ENCODE results near the gene DIP2C.
"Not testable (repeated sequence)": the region's sequence is repeated elsewhere in the genome, so short reads cannot be mapped to it uniquely, and the experiment has no call there.

DIP2C gene

DNA sequence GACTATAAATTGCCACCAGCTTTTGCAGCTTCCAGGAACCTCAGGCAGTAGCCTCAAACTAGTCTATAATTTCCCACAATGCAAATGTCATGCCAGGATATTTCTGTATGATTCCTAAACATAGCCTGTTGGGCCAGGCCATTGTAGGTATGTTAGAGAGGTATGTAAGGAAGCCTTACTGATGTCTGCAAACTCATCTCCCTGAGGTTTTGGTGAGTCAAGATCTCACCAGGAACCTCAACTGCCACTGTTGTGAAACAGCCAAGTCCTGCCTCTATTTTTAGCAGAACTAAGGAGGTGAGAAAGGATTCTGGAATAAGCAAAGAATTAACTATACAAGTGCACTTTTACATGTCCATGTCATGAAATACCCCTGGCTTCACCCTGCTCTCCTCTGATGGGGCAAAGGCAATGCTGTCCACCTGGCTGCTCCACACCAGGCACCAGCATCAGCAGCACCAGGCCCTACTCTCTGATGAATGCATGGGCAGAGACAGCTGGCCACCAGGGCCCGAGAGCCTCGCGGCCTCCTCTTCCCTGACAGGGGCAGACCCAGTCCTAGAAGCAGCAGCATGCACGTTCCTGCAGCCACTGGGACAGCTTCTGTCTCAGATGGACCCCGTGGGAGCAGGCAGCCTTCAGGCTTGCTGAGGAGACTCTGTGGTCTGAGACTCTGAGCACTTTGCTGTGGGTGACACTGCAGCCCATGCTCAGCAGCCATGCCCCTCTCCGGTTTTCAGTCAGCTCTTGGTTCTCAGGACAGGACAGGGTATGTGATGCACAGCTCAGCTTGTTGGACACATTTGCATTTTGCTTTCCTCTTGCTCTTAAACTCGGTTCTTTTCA is 407.0 kb downstream of the DIP2C start:
- no peak for DNase-seq

DNA sequence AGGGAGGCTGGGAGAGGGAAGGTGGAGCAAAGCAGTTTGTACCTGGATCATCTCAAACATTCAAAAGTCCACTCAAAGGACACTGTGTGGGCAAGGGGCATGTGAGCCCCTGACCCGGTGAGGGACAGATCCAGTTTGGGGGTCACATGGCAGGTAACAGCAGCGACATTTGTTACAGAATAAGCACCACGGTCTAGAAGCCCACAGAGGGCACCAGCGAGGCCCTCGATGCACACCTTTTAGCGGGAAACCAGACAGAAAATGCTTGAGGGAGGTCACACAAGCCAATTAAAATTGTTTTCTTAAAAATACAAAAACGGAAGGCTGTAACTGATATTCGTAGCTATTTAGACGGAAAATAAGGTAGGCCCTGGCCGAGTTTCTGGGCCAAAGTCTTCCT is 409.8 kb downstream of the DIP2C start:
- no peak for DNase-seq

DNA sequence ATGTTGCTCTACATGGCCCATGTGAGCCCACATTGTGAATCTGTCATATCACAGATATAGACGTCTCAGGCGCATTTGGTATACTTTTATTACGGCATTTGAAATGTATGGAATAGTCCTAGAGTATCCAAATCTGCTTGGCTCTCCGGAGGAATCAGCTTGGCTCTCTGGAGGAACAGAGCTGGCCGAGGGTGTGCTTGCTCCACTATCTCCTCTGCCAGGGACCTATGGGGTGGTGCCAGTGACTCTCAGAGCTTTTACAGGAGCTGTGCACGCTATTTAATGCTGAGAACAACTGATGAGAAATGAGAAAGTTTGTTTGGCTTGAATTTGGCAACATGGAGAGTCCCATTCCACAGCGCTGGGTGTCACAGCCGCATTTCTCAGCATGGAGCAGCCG is 410.2 kb downstream of the DIP2C start:
- DNase-seq, result no peak

DNA sequence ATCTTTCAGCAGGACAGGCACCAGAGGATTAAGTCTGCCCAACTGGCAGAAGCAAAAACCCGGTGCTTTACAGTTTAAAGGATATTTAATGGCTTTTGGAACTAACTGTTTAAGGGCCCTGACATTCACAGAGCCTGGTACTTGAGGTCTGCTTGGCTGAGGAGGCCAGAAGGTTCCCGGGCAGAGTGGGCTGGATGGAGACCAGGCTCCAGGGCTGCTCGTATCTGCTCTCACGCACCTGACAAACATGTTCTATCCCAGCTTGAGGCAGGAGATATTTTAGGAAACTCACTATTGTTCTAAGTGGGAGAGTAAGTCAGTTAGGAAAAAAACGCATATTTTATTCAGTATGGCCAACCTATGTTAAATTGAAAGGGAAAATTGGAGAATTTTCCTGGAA is 410.8 kb downstream of the DIP2C start:
- DNase-seq, result no peak

DNA sequence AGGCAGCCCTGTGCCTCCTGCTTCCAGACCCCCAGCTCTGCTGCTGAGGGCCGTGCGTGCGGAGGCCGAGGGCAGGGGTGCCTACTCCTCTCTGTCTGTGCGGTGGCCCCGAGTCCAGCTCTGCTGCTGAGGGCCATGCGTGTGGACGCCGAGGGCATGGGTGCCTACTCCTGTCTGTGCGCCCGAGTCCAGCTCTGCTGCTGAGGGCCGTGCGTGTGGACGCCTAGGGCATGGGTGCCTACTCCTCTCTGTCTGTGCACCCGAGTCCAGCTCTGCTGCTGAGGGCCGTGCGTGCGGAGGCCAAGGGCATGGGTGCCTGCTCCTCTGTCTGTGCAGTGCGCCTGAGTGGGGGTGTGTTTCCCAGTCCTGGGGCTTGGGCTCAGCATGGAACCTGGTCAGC is 411.5 kb downstream of the DIP2C start:
- DNase-seq, result no peak

DNA sequence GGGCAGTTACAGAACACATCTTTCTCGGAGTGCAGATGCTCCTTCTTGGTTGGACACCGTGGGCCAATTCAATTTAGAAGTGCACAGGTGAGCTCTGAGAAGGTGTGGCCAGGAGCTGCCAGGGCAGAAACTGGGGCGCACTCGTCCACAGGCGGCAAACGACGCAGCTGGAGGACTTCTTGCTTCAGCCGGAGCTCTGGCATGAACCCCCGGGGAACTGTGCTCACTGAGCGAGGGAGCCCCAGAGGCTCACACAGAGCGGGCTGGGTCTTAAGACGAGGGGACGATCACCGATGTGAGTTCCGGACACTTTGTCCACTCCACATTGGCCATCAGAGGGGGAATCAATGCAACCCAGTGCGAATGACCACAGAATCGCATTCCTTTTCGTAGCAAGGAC is 413.8 kb downstream of the DIP2C start:
- no peak for DNase-seq

DNA sequence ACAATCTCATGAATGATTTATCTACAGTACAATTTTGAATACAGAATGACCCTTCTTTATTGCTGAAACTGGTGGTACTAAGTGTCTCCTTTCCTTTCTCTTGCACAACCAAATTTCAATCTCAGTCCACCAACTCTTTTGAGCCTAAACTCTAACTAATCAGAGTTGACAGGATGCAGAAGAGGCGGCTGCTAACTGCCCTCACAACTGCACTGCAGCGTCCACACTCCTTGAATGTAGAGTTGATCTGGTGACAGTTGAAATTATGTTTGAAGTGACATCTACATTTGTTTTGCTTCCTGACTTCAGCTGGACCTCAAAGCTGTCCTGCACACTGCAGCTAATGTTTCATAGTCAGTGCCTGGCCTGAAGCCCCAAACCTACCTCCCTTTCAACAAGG is 414.6 kb downstream of the DIP2C start:
- no peak for DNase-seq

DNA sequence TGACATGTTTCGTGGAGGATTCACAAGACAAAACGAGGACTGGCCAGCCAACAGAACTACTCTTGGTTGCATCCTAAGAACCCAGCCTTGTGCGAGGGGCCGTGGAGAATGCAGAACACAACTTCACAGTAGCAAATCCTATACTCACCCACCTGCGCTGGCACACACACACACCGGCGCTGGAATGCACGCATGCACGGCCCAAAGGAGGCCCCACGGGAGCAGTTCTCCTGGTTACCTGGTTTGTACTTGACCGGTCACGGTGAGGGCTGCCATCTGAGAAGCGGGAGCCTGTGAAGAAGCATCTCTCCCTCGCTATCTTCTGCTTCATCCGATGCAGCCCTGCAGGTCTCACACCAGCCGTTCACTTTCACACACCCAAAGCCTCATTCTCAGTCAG is 416.4 kb downstream of the DIP2C start:
- no peak for DNase-seq

DNA sequence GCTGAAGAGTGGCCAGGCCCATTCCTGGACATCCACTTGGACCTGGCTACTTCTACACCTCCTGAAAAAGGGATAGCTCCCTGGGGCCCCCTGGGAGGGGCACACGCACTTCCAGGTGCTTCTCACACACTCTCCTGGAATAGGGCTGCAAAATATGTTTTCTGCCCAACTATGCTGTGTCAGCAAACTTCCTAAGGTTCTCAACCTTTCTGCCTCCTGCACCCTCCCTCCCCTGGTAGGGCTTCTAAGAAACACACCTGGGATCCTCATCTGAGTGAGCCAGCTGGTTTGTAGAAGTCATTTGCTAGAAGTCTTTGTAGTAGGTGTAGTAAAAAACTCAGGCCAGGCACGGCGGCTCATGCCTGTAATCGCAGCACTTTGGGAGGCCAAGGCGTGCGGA is 417.7 kb downstream of the DIP2C start:
- no peak for DNase-seq

DNA sequence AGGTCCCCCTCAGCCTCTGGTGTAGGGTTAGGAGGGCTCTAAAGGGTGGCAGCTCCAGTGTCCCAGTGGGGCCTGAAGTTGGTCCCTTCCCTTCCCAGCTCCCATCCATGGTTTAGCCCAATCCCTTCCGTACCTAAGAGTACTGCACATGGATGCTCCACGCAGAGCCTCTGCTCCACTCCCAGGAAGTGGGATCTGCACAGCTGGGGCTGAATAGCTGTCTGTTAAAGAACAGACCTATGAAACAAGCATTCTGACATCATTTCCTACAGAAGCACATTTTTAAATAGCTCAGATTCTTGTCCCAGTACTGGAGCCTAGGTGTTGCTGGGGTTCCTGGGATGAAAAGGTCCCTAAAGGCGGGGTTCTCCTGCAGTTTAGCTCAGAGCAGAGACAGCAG is 418.3 kb downstream of the DIP2C start:
- no peak for DNase-seq

DNA sequence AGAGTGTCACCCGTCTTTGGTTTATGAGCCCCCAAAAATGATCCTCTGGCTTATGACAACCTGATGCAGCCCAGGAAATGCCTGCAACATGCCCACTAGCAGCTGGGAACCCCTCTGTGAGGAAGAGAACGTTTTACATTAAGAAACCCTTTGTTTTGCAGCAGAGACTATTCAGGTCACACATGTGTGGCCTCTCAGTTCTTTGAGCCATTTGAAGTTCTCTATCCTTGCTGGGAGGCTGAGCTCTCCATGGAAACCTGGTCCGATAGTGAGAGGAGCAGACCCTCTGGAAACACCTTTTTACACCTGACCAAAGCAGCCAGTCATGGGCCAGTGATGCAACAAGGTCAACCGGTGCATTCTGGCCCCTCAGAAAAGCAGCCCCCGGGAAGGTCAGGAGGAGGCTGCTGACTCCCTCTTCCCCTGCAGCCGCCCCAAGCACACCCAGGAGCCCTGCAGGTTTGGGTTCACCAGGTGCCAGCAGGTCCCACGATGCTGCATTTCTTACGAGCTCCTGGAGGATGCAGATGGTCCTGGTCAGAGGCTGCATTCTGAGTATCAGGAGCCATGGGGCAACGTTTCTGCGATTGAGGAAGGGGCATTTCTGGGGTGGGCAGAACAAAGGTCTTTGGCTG is 419.9 kb downstream of the DIP2C start:
- no peak for DNase-seq

DNA sequence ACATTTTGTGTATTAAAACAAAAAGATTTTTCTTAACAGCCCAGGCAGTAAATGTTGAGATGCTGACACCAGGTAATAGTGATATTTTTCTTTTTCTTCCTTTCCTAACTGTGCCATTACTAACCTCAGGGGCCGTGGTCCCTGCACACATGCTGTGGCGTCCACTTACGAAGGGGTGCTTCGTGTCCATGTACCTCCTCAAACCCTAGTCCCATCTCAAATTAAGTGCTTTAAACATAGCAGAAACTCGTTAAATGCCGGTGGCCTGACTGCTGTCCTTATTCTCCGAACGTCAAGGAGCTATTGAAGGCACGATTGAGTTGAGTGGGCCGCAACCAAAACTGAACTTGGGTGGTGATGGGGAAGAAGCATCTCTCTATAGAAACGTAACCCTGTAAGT is 421.8 kb downstream of the DIP2C start:
- no peak for DNase-seq

DNA sequence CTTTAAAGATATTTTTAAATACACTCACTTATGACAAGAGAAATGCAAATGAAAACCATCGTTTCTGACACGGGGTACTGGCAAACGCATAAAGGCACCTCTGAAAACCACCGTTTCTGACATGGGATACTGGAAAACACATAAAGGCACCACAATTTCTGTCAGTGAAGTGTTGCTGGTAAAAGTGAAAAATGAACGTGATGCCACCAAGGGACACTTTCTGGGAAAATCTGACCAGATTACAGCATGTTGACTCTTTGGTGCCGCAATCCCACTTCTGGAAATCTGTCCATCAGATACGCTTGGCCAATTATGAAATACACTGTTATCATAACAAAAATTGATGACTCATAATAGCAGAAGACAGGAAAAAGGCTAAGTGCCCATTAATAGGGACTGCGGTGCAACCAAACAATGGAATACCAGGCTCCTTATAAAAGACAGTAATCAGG is 422.5 kb downstream of the DIP2C start:
- DNase-seq, result no peak

DNA sequence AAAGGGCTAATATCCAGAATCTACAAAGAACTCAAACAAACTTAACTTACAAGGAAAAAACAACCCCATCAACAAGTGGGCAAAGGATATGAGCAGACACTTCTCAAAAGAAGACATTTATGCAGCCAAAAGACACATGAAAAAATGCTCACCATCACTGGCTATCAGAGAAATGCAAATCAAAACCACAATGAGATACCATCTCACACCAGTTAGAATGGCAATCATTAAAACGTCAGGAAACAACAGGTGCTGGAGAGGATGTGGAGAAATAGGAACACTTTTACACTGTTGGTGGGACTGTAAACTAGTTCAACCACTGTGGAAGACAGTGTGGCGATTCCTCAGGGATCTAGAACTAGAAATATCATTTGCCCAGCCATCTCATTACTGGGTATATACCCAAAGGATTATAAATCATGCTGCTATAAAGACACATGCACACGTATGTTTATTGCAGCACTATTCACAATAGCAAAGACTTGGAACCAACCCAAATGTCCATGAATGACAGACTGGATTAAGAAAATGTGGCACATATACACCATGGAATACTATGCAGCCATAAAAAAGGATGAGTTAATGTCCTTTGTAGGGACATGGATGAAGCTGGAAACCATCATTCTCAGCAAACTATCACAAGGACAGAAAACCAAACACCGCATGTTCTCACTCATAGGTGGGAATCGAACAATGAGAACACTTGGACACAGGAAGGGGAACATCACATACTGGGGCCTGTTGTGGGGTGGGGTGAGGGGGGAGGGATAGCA is 423.5 kb downstream of the DIP2C start:
- not testable (repeated sequence) for DNase-seq

DNA sequence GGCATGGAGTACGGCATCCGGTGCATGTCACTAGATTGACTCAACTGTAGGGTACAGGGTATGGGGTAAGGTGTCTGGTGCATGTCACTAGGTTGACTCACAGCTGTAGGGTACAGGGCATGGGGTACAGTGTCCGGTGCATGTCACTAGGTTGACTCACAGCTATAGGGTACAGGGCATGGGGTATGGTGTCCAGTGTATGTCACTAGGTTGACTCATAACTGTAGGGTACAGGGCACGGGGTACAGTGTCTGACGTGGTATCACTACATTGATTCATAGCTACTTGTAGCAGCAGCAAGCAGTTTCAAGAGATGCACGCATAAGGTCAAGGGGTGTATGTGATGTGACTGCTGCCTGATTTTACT is 424.4 kb downstream of the DIP2C start:
- DNase-seq, result not testable (repeated sequence)

DNA sequence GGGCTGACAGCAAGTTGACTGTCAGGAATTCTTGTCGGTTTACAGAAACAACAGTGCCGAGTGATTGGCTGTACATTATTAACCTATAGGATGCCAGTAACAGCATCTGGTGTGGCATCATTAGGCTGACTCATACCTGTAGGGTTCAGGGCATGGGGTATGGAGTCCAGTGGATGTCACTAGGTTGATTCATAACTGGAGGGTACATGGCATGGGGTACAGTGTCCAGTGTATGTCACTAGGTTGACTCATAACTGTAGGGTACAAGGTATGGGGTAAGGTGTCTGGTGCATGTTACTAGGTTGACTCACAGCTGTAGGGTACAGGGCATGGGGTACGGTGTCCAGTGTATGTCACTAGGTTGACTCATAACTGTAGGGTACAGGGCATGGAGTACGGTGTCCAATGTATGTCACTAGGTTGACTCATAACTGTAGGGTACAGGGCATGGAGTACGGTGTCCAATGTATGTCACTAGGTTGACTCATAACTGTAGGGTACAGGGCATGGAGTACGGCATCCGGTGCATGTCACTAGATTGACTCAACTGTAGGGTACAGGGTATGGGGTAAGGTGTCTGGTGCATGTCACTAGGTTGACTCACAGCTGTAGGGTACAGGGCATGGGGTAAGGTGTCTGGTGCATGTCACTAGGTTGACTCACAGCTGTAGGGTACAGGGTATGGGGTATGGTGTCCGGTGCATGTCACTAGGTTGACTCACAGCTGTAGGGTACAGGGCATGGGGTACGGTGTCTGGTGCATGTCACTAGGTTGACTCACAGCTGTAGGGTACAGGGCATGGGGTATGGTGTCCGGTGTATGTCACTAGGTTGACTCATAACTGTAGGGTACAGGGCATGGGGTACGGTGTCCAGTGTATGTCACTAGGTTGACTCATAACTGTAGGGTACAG is 425.1 kb downstream of the DIP2C start:
- not testable (repeated sequence) for DNase-seq

DNA sequence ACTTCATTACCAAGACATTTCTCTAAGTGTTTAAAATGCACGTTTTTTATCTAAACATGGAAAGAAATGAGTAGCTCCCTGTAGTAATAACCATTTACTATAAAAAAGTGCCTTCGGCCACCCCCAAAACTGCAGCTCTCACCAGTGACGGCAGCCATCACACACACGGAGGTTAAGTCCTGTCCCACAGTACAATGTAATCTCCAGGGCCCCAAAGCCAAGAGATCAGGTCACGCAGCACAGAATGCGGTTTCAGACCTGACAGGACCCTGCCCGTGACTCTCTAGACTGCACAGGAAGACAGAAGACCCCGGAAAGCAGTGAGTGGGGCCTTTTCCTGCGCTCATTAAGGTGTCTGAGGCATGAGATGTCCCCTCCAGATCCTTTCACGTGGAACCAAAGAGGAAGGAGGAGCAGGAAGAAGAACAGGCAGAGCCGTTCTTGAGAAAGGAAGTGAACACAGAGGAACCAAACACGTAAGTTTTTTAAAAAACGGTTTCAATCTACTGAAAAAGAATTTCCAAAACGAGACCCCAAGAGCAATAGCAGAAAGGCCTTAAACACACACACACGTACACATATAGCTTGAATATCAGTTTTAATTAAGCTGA is 428.5 kb downstream of the DIP2C start:
- DNase-seq, result no peak

DNA sequence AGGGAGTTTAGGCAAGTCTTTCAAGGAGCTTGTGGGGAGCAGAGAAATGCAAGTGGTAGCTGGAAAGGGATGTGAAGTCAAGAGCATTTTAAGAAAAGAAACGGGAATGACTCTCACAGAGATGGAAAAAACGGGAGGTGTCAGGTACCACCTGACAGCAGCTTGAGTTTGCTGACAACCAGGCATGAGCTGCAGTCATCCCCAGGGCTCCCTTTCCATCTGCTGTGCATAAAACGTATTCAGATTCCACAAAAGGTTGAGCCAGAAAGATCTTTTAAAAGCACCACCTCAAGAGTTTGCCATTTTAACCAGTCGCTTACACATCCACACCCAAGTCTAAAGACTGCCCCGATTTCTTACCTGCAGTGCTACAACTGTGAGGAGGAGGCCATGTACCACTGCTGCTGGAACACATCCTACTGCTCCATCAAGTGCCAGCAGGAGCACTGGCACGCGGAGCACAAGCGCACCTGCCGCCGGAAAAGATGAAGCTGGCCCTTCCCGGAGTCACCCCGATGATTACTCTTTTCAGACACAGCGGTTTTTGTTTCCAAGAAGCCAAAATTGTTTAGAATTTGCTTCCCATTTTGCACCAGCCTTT is 437.4 kb downstream of the DIP2C start:
- DNase-seq, result no peak

DNA sequence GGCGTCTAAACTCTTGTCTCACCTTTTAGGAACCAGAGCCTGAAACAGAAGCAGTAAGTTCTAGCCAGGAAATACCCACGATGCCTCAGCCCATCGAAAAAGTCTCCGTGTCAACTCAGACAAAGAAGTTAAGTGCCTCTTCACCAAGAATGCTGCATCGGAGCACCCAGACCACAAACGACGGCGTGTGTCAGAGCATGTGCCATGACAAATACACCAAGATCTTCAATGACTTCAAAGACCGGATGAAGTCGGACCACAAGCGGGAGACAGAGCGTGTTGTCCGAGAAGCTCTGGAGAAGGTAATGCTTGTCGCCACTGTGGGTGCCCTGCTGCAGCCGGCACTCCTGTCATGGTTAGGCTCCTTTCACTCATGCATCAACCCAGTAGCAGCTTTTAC is 441.2 kb downstream of the DIP2C start:
- no peak for DNase-seq

DNA sequence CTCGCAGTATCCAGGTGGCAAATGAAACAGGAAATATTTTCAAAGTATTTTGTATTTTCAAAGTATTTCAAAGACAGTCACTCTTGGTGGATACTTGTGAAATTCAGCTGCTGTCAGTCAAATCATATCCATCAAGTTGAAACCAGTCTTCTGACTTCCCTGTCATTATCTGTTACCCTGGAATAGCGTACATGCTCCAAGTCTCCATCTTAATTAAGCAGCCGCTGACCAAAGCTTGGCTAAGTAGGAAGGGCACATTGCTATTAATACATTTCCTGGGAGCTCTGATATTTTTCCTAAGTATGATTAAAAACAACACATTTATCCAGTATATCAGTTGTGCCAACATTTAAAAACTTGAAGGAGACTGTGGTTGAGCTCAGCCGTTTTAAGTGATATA is 442.0 kb downstream of the DIP2C start:
- DNase-seq, result no peak

DNA sequence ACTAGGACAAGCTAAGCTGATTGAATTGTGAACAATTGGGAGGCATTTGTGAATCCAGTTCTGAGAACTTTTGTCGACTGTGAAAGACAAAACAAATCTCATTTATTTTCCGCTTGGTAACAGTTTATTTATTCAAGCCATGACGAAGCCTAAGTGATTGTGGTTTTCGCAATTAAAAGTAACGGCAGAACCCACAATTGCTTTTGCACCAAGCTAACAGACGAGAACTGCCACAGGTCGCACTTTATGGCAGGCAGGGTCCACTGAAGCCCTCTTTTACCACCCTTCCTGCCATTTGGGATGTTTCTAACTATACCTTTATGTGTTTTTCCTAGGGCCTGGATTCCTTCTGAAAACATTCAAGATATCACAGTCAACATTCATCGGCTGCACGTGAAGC is 443.0 kb downstream of the DIP2C start:
- no peak for DNase-seq

DNA sequence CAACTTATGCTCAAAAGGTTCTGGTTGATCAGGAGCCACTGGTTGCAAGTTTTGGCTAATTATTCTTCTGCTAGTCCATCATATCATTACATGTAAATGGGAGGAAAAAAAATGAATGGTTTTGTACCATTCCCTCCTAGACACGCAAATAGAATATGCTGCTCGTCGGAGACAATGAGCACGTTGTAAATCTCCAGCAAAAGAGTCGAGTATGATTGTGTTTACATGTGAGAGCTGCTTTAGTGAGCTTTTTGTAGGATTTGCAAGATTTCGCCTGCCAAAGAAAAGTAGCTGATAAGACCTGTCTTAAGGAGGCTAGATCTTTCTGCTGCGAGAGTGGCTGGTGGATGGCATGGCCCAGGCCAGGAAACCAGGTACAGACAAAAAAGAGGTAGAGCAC is 445.2 kb downstream of the DIP2C start:
- DNase-seq, result no peak
